HepG2 (cell line): Measurements from ENCODE around the gene TMEM129. TPM values are rescaled to one million over a fixed set of nuclear protein-coding genes. Genes with fewer than 3 reads are reported as not detected.

Experiments
- ATAC-seq: fragments of 200-7000 bp; cut with Tn5 transposase; 3 replicates; pipeline ENCODE4 v1.9.1; 2020; ENCODE audit warnings: mild to moderate bottlenecking, moderate library complexity
- BruUV-seq: library from RNA; stranded (reverse); fragments of 400-500 nt; replicated peaks from 2 replicates; lab custom pipeline; 2021; lab: Mats Ljungman, UMichigan
- CTCF ChIA-PET: fragments of 300-600 bp; formaldehyde crosslinking; extraction: SDS; loops from one replicate; lab custom pipeline; 2021; ENCODE audit warnings: low total read pairs, inconsistent platforms, low intra/inter-chr PET ratio; lab: Yijun Ruan, JAX
- POLR2A ChIA-PET: fragments of 350-600 bp; sonication (Branson Sonifier 250); formaldehyde crosslinking; loops from one replicate; lab custom pipeline; 2020; ENCODE audit warnings: antibody characterized with exemption, inconsistent platforms; lab: Yijun Ruan, JAX
- DNase-seq: peaks from one replicate; pipeline ENCODE4 v3.0.0-alpha.2; 2015; ENCODE audit warnings: low spot score
- FAIRE-seq: peaks from 3 replicates; lab custom pipeline; 2011; peaks lifted over from hg19 to GRCh38; lab: Jason Lieb, UNC
- H2AFZ ChIP-seq: one replicate; pipeline ENCODE4 v1.6.1; 2011; ENCODE audit warnings: low read length, inconsistent platforms
- H3K27ac ChIP-seq: fragments of 300-600 bp; 3 replicates; pipeline ENCODE4 v1.8.0; 2011; ENCODE audit warnings: mixed run types, mild to moderate bottlenecking, mixed read lengths, low read length, inconsistent platforms; ENCODE audit not compliant: insufficient read depth; ENCODE audit errors: extremely low read length
- H3K27me3 ChIP-seq, 2 experiments: fragments of 200-600 bp in 1 of 2; 2 replicates in 1 of 2; 3 replicates in 1 of 2; pipeline versions ENCODE4 v1.6.0 to v1.8.0; 2011; ENCODE audit warnings: low read length in 2 of 2, mild to moderate bottlenecking in 2 of 2, moderate library complexity in 2 of 2, inconsistent platforms in 1 of 2; ENCODE audit not compliant: insufficient read depth in 2 of 2, control insufficient read depth in 1 of 2
- H3K36me3 ChIP-seq, 2 experiments: fragments of 200-600 bp in 1 of 2; replicated peaks in 1 of 2; 2 replicates in 1 of 2; 3 replicates in 1 of 2; pipeline versions ENCODE4 v1.5.1 to v1.8.0; 2011; ENCODE audit warnings: low read length in 2 of 2, inconsistent platforms in 1 of 2; ENCODE audit not compliant: insufficient read depth in 2 of 2, control insufficient read depth in 1 of 2
- H3K4me1 ChIP-seq: 2 replicates; pipeline ENCODE4 v1.5.1; 2012; ENCODE audit warnings: low read length, inconsistent platforms; ENCODE audit not compliant: insufficient read depth
- H3K4me2 ChIP-seq: 2 replicates; pipeline ENCODE4 v1.6.0; 2011; ENCODE audit warnings: low read depth, low read length, inconsistent platforms
- H3K4me3 ChIP-seq, 3 experiments: fragments of 200-600 bp in 1 of 3; sonication (generic), shearing (Covaris generic) in 1 of 3; replicated peaks in 1 of 3; 2 replicates each; pipeline ENCODE4 v1.5.1; 2011 to 2016; ENCODE audit warnings: low read length in 3 of 3, inconsistent platforms in 2 of 3, low read depth in 2 of 3, mild to moderate bottlenecking in 2 of 3, control low read depth in 1 of 3, mixed read lengths in 1 of 3; ENCODE audit not compliant: insufficient read depth in 1 of 3
- H3K79me2 ChIP-seq: one replicate; pipeline ENCODE4 v1.6.1; 2011; ENCODE audit warnings: low read length, inconsistent platforms; ENCODE audit not compliant: insufficient read depth
- H3K9ac ChIP-seq: 2 replicates; pipeline ENCODE4 v1.6.0; 2011; ENCODE audit warnings: mild to moderate bottlenecking, low read depth, low read length, inconsistent platforms; ENCODE audit not compliant: insufficient read depth
- H3K9me3 ChIP-seq: 2 replicates; pipeline ENCODE4 v1.5.1; 2012; ENCODE audit warnings: mild to moderate bottlenecking, low read length
- H4K20me1 ChIP-seq: 2 replicates; pipeline ENCODE4 v1.6.0; 2011; ENCODE audit warnings: inconsistent platforms, mild to moderate bottlenecking, low read length, moderate library complexity; ENCODE audit not compliant: insufficient read depth
- ATF2 ChIP-seq: sonication (generic); formaldehyde crosslinking; IDR thresholded peaks from 2 replicates; pipeline ENCODE4 v1.4.0; 2020; ENCODE audit warnings: missing genetic modification reagents
- IKZF4 ChIP-seq: sonication (generic); formaldehyde crosslinking; IDR thresholded peaks from 2 replicates; pipeline ENCODE4 v1.5.1; 2020; ENCODE audit warnings: borderline replicate concordance, mild to moderate bottlenecking, low read depth, missing genetic modification reagents; ENCODE audit errors: not compliant biosample characterization
- KDM5B ChIP-seq: sonication (generic); formaldehyde crosslinking; IDR thresholded peaks from 2 replicates; pipeline ENCODE4 v1.4.0; 2020; ENCODE audit warnings: missing genetic modification reagents, mild to moderate bottlenecking, borderline replicate concordance
- MAZ ChIP-seq, 2 experiments: sonication (generic) in 1 of 2; formaldehyde crosslinking in 1 of 2; IDR thresholded peaks; 2 replicates each; pipeline versions ENCODE4 v1.5.0 to v1.6.1; 2012 to 2020; ENCODE audit warnings: low read depth in 2 of 2, mild to moderate bottlenecking in 2 of 2, borderline replicate concordance in 1 of 2, improper control_type of control experiment in 1 of 2, low read length in 1 of 2, missing genetic modification reagents in 1 of 2, moderate library complexity in 1 of 2
- MXI1 ChIP-seq: IDR thresholded peaks from 3 replicates; pipeline ENCODE4 v1.6.1; 2012; ENCODE audit warnings: low read depth, low read length, inconsistent platforms, borderline replicate concordance
- NFIC ChIP-seq: IDR thresholded peaks from 2 replicates; pipeline ENCODE4 v1.6.1; 2012; ENCODE audit warnings: mild to moderate bottlenecking, low read length, inconsistent platforms
- RARA ChIP-seq: IDR thresholded peaks from 2 replicates; pipeline ENCODE4 v1.6.1; 2016; ENCODE audit warnings: missing genetic modification reagents, missing compliant biosample characterization
- SPEN ChIP-seq: sonication (generic); formaldehyde crosslinking; IDR thresholded peaks from 2 replicates; pipeline ENCODE4 v1.5.1; 2020; ENCODE audit warnings: low read depth, mild to moderate bottlenecking, missing genetic modification reagents
- TEAD3 ChIP-seq: optimal IDR thresholded peaks from 2 replicates; pipeline ENCODE3; 2016; ENCODE audit warnings: borderline replicate concordance
- TFDP1 ChIP-seq: IDR thresholded peaks from 2 replicates; pipeline ENCODE4 v1.6.1; 2016; ENCODE audit warnings: missing compliant biosample characterization, missing genetic modification reagents, borderline replicate concordance
- ZBTB2 ChIP-seq: sonication (generic); formaldehyde crosslinking; IDR thresholded peaks from 2 replicates; pipeline ENCODE4 v1.8.0; 2022; ENCODE audit warnings: low read depth, missing genetic modification reagents
- ZC3H13 ChIP-seq: sonication (generic); formaldehyde crosslinking; IDR thresholded peaks from 2 replicates; pipeline ENCODE4 v1.8.1; 2023; ENCODE audit warnings: mild to moderate bottlenecking, missing genetic modification reagents, moderate library complexity
- ZC3H4 ChIP-seq: sonication (generic); formaldehyde crosslinking; IDR thresholded peaks from 2 replicates; pipeline ENCODE4 v1.4.0; 2020; ENCODE audit warnings: missing genetic modification reagents, borderline replicate concordance
- ZNF101 ChIP-seq: sonication (generic); formaldehyde crosslinking; IDR thresholded peaks from 2 replicates; pipeline ENCODE4 v1.4.0; 2020; ENCODE audit warnings: mild to moderate bottlenecking, low read depth, missing genetic modification reagents, borderline replicate concordance
- ZNF296 ChIP-seq: sonication (generic); formaldehyde crosslinking; conservative IDR thresholded peaks from 2 replicates; pipeline ENCODE4 v1.5.0; 2020; ENCODE audit warnings: mild to moderate bottlenecking, missing genetic modification reagents
- ZNF460 ChIP-seq: sonication (generic); formaldehyde crosslinking; IDR thresholded peaks from 2 replicates; pipeline ENCODE4 v1.5.1; 2020; ENCODE audit warnings: missing genetic modification reagents, mild to moderate bottlenecking, borderline replicate concordance
- ZNF468 ChIP-seq: sonication (generic); formaldehyde crosslinking; IDR thresholded peaks from 2 replicates; pipeline ENCODE4 v1.8.0; 2022; ENCODE audit warnings: mild to moderate bottlenecking, moderate library complexity, missing genetic modification reagents
- WGBS: methylation state at CpG from one replicate; pipeline ENCODE4 v1.1.6; 2017; ENCODE audit warnings: low lambda C conversion rate; 5-methylcytosine and 5-hydroxymethylcytosine counted together
- in situ Hi-C: cut with HindIII; loops from 2 replicates; pipeline ENCODE4 v1.10.0; 2017; ENCODE audit warnings: low pct_unique_long_range_greater_than_20kb; ENCODE audit not compliant: extremely low pct_ligation_motif_present
- intact Hi-C: fragments of 100-400 bp; cut with micrococcal nuclease; formaldehyde crosslinking; loops from one replicate; pipeline ENCODE4 v1.10.0; 2022; ENCODE audit not compliant: unreplicated experiment
- polyA plus RNA-seq, 8 experiments: library from polyadenylated mRNA; depleted of rRNA in 3 of 8; stranded (reverse) in 7 of 8; unstranded in 1 of 8; fragments of >200 nt; fragmentation: Illumina TruSeq in 4 of 8; extraction: Trizol in 4 of 8; gene quantifications; 2 replicates each; pipeline versions ENCODE4 v1.2.1 to v1.2.3, GENCODE V29; 2011 to 2016; ENCODE audit warnings: low read depth in 4 of 8, missing spikeins in 1 of 8, mixed read lengths in 1 of 8; ENCODE audit not compliant: insufficient read depth in 1 of 8
- total RNA-seq, 5 experiments: library from RNA; depleted of rRNA; stranded (reverse); fragments of >200 nt; fragmentation: Illumina TruSeq; extraction: Trizol; gene quantifications; 2 replicates each; pipeline ENCODE4 v1.2.3, GENCODE V29; 2016; ENCODE audit warnings: low read depth in 1 of 5
- TF ChIP-seq, protein P1 (sequence below): sonication (generic); formaldehyde crosslinking; IDR thresholded peaks from 2 replicates; pipeline ENCODE4 v1.8.1; 2023; ENCODE audit warnings: mild to moderate bottlenecking, missing genetic modification reagents

Gene TMEM129
- total and polyA plus RNA-seq, 2 of the 13 experiments (the other 11 are each of a cell fraction or from before 2014, with no cell fraction given): 19.0 to 25.8 TPM

DNA sequence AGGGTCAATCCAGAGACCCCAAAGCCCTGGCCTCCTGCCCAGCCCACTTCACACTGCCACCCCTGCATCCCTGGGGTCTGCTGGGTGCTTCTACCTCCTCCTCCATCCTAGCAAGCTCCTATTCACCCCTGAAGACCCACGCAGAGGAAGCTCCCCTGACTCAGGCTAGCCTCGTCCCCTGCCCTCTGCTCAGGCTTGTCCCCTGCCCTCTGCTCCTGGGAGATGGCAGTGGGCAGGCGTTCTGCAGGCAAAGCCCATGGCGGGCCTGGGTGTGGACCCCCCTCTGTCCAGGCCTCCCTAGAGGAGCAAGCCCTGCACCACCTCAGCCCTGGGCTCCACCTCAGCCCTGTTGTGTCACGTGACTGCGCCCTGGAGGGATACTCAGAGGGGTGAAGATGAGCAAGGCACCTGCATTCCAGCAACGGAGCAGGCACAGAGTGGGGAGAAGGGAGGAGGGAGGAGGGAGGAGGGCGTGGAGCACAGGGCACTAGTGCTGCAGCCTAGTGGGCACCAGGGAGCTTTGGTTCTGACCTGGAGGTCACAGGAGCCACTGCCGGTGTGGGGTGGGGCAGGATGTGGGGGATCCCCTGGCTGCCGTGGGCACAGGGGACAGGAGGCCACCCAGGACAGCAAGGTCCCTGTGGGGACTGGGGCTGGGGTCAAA, 44.4 kb upstream of the TMEM129 start:
- H3K4me2 ChIP-seq: peak overlapping the region; percentile 88
- ATAC-seq (peak; percentile 0; the same call in 1 of the 3 replicates), DNase-seq (no peak), FAIRE-seq (no peak)
- peak overlapping the region; percentile 93 for H3K27ac ChIP-seq
- no peaks in the 10 kb centered on the region for H3K27me3 ChIP-seq
- WGBS: 0% methylated on average over 3 of the region's 10 CpGs
- intact Hi-C loops (loop anchor here (2.0 kb wide), 2 partner anchors 17 to 19 kb away; no protein-coding TSS in a partner anchor), in situ Hi-C loops (no loop called here)
- H3K9me3 ChIP-seq: no peaks in the 10 kb centered on the region
- no TSS peak for BruUV-seq
- CTCF ChIA-PET: interaction anchor here (2.0 kb wide), 1 partner anchor 17 kb away, joined by 6 read pairs; no protein-coding TSS in a partner anchor
- H3K79me2 ChIP-seq: no peaks in the 10 kb centered on the region
- POLR2A ChIA-PET: interaction anchor here (1.4 to 34.3 kb wide), 7 partner anchors 8 to 43 kb away, joined by 4 to 1258 read pairs (median 29); partner anchors contain the start of gene FGFR3
- H3K36me3 ChIP-seq: no peaks in the 10 kb centered on the region
- no peaks in the 10 kb centered on the region for H4K20me1 ChIP-seq
- peak overlapping the region; percentile 42 to 71 (median 55); a peak in 4 of 6 replicates for H3K4me3 ChIP-seq
- peak overlapping the region; percentile 71 for H3K9ac ChIP-seq
- H3K4me1 ChIP-seq: peaks cover 79% of the 10 kb centered on the region
- H2AFZ ChIP-seq: no peak overlapping the region
- TF ChIP-seq TFDP1 (0 out of 2 replicates have a peak, but pooled peaks have one; percentile 45), ZC3H4 (CRISPR knock-in tag) (peak; percentile 45; the same call in 1 of the 2 replicates), TEAD3 (CRISPR knock-in tag) (peak; percentile 89), KDM5B (CRISPR knock-in tag) (no peak), MAZ (IDR thresholded peaks at IDR 0.05; ENCODE audit: borderline replicate concordance, low read depth, low read length) (no peak), MAZ (CRISPR knock-in tag; IDR thresholded peaks at IDR 0.05; ENCODE audit: low read depth) (no peak), ATF2 (no peak), ZC3H13 (CRISPR knock-in tag) (peak; percentile 73; the same call in 1 of the 2 replicates), ZNF460 (no peak), ZNF468 (CRISPR knock-in tag) (no peak), SPEN (CRISPR knock-in tag) (no peak), ZBTB2 (CRISPR knock-in tag) (0 out of 2 replicates have a peak, but pooled peaks have one; percentile 27), MXI1 (no peak), ZNF101 (no peak), IKZF4 (CRISPR knock-in tag) (peak; percentile 41), ZNF296 (CRISPR knock-in tag) (no peak), NFIC (no peak), RARA (0 out of 2 replicates have a peak, but pooled peaks have one; percentile 19)
- TF ChIP-seq, protein P1, sequence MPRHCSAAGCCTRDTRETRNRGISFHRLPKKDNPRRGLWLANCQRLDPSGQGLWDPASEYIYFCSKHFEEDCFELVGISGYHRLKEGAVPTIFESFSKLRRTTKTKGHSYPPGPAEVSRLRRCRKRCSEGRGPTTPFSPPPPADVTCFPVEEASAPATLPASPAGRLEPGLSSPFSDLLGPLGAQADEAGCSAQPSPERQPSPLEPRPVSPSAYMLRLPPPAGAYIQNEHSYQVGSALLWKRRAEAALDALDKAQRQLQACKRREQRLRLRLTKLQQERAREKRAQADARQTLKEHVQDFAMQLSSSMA (CRISPR knock-in tag): no peak
